NCI-H1417 (cell line): ENCODE data around the gene DCC.
A peak's percentile ranks its signal among the peaks of the same experiment; 100 is the strongest.

Source experiments
- DNase-seq, 3 experiments: peaks; one replicate each; lab custom pipeline; 2025; lab: John Stamatoyannopoulos, UW

The DCC gene, protein sequence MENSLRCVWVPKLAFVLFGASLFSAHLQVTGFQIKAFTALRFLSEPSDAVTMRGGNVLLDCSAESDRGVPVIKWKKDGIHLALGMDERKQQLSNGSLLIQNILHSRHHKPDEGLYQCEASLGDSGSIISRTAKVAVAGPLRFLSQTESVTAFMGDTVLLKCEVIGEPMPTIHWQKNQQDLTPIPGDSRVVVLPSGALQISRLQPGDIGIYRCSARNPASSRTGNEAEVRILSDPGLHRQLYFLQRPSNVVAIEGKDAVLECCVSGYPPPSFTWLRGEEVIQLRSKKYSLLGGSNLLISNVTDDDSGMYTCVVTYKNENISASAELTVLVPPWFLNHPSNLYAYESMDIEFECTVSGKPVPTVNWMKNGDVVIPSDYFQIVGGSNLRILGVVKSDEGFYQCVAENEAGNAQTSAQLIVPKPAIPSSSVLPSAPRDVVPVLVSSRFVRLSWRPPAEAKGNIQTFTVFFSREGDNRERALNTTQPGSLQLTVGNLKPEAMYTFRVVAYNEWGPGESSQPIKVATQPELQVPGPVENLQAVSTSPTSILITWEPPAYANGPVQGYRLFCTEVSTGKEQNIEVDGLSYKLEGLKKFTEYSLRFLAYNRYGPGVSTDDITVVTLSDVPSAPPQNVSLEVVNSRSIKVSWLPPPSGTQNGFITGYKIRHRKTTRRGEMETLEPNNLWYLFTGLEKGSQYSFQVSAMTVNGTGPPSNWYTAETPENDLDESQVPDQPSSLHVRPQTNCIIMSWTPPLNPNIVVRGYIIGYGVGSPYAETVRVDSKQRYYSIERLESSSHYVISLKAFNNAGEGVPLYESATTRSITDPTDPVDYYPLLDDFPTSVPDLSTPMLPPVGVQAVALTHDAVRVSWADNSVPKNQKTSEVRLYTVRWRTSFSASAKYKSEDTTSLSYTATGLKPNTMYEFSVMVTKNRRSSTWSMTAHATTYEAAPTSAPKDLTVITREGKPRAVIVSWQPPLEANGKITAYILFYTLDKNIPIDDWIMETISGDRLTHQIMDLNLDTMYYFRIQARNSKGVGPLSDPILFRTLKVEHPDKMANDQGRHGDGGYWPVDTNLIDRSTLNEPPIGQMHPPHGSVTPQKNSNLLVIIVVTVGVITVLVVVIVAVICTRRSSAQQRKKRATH (N-terminal part only)

DNA sequence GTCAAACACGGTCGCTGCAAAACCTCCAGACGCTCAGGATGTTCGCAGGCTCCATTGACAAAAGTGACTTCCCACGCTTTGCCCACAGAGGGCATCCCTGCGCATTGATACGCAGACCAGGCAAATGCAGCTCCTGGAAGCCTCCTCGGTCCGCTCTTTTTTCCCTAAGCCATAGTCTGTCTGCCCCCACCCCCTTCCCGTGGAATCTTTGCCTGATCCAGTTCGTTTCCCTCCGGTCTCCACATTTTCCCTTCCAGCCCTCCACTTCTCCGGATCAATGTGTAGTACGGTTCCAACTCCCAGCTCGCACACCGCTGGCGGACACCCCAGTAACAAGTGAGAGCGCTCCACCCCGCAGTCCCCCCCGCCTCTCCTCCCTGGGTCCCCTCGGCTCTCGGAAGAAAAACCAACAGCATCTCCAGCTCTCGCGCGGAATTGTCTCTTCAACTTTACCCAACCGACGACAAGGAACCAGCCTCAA, at the start of gene DCC:
Gene DCC, plus strand, starts transcription at position 307 of the 481 bp plus-strand sequence. CDS start 591 bp downstream, outside the sequence.
- DNase-seq, result peak; percentile 37 to 97 (median 89)

DNA sequence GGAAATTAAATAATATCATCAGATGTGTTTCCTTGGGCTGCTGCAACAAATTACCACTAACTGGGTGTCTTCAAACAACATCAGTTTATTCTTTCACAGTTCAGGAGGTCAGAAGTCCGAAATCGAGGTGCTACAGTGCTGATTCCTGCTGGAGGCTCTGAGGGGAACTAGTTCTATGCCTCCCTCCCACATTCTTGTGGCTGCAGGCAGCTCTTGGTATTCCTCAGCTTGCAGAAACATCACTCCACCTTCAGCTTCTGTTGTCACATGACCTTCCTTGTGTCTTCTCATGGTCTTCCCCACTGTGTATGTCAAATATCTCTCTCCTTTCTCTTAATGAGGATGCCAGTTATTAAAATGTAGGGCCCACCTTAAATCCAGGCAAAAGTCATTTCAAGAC, 29.3 kb upstream of the DCC start:
- DNase-seq, result no peak

DNA sequence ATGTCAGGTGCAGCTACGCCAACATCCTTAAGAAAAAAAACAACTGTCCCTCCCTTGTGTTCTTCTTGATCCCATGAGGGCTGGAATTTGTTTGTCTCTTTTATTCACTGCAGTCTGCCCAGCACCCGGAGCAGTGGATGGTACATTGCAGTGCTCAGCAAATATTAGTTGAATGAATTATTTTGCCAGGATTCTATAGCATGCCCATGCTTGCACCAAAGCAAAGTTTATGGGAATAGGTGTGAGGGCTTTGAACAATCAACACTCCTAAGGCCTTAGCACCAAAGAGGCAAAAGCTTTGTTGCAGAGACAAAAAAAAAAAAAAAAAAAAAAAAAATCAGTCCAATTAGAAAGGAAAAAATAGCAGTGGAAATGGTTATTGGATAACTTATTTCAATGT, 28.7 kb upstream of the DCC start:
- peak in 1 of 3 experiments; percentile 27 for DNase-seq

DNA sequence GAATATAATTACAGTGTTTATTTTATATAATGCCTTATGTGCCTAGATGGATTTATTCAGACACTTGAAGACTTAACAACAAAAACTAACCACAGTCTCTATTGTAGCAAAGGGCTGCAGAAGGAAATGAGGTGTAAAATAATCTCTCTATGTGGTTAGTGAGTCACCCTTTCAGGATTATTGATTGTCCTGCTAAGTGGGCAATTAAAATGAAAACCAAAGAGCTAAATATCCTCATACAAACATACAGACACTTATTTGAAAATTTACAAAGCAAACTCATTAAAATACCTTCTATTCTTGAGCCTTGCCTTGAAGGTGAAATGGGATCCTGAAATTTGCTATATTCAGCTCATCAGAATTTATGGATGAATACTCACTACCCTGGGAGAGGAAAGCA, 27.7 kb upstream of the DCC start:
- peak; percentile 81 to 100 (median 90) for DNase-seq

DNA sequence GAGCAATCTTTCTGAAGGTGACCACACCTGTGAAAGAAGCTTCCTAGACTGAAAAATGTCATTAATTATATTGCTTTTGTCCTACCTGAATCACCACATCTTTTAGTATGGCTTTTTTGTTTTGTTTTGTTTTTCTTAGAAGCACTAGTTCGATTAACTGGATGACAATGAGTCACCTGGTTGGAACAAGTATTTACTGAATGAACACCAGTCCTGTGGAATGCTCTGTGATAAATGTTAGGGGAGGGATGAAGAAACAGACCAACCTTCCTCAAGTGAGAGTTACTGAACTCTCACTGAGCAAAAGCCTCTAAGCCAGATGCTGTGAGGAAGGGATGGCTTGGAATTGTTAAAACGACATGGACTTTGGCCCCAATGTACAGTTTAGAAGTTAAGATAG, 26.8 kb upstream of the DCC start:
- no peak for DNase-seq

DNA sequence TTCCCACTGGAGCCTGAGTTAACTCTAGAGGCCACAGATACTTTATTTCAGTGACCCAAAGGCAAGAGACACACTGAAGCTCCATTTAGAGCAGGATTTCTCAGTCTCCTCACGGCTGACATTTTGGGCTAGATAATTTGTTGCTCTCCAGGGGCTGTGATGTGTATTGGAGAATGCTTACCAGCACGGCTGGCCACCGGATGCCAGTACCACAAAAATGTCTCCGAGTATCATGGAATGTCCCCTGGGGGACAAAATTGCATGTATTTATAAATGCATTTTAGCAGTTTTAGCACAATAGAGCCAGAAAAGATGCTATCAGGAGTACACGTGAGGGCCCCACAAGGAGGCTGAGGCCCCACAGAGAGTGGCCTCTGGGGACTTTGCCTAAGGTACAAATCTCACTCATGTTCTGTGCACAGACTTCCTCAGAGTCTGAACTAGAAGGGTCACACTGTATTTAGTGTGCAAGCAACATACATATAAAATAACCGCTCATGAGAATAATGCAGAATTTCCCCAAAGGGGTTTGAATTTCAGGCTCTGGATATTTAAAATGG, 20.5 kb upstream of the DCC start:
- no peak for DNase-seq

DNA sequence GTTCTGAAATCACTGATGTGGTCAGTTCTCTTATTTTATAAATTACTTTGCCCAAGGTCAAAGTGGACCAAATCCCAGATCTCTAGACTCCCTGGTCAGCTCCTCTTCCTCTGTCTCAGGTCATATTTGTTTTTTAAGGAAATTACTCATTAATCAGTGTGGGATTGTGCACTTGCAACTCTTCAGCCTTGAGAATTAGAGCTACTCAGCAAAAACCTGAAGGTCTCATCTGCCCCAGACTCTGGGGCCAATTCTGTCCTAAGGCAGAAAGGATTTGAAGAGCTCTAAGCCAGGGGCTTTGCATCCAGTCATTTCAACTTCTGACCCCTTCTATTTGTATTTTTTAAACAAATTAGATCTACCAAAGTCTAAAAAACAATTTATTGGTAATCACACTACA, 17.7 kb upstream of the DCC start:
- no peak for DNase-seq

DNA sequence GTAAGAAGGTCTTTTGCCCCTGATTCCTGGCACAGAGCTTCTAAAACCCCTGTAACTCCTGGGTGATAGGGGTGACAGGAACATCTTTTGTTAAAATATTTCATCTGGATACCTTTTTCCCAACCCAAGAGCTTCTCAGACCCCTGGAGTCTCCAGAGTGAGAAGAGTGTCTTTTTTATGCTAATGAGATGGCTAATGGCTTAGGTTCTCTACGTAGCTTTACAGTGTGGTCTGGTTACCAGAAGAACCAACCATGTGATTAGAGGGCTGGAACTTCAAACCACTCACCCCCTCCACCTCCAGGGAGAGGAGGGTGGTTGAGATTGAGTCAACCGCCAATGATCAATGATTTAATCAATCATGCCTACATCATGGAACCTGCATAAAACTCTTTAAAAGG, 16.2 kb upstream of the DCC start:
- no peak for DNase-seq

DNA sequence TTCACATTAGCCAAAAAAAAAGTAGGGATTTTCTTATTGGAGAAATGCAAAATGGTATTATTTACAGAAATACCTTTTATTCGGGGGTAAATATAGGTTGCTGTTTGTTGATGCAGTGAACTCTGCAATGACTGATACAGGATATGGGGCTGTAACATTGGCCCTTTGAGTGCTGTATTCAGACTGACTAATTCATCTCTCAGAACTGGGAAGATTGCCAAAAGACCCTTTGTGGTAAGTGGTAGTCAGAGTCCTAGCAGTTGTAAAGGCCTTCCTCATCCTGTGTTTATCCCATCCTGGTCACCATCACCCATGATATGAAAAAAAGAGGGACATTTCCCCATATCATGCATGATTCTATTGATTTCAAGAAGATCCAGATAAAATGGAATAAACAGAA, 14.0 kb upstream of the DCC start:
- DNase-seq, result peak in 2 of 3 experiments; percentile 45 to 90

DNA sequence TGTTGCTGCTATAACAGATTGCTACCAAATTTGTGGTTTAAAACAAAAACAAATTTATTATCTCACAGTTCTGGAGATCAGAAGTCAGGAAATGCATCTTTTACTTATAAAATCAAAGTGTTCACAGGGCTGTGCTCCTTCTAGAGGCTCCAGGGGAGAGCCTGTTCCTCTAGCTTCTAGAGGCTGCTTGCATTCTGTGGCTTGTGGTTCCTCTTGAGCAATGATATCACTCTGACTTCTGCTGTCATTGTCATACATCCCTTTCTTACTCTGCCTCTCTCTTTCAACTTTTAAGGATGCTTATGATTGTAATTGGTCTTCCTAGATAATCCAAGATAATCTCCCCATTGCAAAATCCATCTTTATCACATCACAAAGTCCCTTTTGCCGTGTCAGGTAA, 6.1 kb upstream of the DCC start:
- no peak for DNase-seq

DNA sequence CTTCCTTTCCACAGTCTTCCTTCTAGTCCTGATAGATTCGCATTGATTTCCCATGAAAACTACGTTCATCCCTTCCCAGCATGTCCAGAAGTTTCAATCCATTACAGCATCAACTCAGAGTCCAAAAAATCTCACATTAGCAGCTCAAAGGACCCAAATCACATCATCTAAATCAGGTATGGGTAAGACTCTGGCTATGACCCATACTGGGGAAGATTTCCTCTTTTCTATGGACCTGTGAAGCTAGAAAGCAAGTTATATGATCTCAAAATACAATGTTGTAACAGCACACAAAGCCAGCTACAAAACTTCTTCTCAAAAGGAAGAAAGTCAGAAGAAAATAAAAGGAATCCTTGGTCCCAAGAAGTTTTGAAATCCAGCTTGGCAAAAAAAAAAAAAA, 5.7 kb upstream of the DCC start:
- DNase-seq, result no peak

DNA sequence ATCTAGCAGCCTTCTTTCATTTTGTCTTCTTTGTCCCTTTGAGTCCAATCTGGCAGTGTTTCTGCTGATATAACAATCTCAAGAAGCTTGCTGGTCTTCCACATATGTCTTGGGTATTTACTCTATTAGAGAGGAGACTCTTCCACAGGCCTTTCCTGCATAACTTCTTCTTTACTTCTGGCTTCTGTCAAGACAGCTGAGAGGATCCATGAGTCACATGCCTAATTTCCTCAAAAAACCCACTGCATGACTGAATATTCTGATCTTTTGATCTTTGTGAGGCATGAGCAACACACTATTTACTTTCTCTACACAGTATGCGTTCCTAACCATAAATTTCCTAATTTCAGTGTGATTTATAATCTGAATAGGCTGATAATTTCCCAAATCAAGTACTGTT, 5.1 kb upstream of the DCC start:
- DNase-seq, result no peak

DNA sequence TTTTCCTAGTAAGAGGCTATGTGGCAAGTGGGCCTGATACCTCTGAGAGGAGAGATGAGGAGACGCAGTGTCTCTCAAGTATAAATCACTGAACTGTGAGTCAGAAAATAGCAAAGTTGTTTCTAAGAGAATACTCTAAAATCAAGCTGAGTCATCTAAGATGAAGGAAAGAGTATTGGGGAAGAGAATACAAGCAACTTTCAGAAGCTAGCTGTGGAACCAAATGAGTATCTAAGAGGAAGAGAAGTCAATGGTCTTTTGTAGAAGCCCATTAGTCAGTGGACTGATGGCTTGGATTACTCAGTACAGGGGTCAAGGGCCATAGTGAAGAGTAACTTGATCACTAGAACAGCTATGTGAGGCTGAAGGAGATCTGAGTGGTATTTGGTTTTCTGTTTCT, 2.7 kb upstream of the DCC start:
- DNase-seq, result no peak

DNA sequence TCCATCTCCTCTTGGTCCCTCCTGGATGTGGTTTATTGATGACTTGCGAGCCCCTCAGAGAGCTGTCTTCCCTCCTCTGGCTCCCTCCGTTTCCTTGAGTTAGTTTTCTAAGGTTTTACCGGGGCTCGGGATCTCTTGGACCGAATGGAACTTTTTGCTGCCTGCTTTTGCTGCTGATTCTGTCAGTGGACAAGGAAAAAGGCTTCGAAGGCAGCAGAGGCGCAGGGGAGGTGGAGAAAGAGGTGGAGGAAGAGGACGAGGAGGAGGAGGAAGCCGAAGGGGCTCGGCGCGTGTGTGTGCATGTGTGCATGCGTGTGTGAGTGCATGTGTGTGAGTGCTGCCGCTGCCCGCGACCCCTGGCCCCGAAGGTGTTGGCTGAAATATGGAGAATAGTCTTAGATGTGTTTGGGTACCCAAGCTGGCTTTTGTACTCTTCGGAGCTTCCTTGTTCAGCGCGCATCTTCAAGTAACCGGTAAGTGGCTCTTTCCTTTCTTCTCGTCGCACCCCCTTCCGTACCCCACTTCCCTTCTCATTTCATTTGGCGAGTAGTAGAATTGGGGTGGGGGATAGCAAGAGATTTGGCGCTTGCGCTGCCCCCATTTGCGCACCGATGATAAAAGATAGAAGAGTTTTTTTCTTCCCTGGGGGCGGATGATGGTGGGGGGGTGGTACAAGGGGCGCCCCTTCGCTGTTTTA, 557 bp downstream of the DCC start:
- peak in 1 of 3 experiments; percentile 81 for DNase-seq

DNA sequence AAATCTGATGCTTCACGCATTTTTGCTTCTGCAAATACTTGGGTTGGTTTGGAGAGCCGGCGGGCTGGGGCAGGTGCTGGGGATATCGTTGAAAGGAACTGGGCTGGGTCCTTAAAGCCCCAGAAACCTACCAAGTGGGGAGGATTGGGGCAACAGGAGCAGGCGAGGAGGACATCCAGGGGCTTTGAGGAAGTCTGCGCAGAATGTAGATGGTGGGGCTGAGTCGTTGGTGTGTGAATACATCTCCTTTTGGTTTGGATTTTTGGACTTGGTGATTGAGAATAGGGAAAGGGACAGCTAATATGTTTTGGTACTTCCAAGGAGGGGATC, 1.1 kb downstream of the DCC start:
- DNase-seq, result peak in 2 of 3 experiments; percentile 48 to 68

DNA sequence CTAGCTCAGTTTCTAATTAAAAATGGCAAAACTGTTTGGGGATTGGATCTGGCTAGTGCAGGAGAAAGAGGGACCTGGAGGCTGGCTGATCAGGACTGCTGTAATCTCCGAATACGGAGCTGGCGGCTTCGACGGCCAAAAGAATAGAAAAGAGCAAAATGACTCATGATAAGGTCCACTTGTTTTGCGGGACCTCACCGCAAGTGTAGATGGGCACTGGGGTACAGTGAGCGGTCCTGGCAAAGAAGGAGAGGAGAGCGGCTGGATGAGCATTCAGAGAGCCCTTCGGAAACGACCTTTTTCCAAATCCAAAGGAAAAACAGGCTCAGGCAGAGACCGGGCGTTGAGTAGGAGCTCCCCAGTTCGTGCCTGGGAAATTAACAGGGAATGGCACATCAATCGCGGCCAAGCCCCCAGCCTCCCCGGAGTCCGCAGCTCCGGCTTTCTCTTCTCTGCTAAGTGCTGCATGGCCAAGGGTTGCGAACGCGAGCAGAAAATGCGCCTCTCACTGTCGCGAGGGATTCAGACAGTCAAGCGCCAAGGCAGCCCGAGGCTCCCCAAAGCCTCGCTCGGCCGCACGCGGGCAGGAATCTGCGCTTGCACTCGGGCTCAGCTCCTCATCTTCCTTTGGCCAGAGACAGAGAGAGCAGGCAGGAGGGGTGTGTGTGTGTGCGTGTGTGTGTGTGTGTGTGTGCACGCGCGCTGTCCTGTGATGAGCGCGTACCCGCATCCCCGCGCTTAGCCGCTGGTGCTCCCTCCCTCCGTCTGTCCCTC, 1.8 kb downstream of the DCC start:
- DNase-seq, result peak; percentile 3 to 85 (median 76)

DNA sequence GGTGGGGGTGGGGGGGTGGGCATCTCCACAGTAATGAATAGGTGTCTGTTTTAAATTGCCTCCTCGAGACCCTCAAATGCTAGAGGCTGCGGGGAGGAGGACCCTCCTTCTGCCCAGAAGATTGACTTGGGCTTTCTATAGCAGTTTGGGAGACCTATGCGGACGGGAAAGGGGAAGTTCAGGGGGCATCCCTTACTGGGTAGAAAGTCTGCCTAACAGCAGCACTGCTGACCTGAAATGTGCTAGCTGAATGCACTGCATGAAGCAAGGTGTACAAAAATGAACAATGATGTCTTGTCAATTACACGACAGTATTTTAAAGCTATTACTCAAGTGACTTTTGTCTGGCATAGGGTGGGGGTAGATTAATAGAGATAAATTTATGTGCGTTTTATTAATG, 2.5 kb downstream of the DCC start:
- DNase-seq, result peak in 1 of 3 experiments; percentile 64

DNA sequence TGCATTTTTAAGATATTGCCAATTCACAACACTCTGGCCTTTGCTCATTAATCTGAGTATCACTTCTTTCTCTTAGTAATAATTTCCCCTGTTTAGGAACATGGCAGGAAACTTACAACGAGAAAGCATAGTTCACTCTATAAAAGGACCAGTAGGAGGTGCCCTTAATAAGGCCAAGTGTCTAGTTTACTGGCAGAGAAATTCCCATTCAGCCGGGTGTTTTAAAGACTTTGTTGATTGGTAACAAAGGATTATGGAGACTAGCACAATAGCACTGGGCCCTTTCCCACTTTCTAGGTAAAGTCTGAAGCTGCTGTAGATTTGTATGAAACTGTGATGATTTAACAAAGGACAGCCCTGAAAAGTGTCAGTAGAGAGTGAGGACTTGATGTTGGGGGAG, 3.1 kb downstream of the DCC start:
- peak in 2 of 3 experiments; percentile 8 to 69 for DNase-seq

DNA sequence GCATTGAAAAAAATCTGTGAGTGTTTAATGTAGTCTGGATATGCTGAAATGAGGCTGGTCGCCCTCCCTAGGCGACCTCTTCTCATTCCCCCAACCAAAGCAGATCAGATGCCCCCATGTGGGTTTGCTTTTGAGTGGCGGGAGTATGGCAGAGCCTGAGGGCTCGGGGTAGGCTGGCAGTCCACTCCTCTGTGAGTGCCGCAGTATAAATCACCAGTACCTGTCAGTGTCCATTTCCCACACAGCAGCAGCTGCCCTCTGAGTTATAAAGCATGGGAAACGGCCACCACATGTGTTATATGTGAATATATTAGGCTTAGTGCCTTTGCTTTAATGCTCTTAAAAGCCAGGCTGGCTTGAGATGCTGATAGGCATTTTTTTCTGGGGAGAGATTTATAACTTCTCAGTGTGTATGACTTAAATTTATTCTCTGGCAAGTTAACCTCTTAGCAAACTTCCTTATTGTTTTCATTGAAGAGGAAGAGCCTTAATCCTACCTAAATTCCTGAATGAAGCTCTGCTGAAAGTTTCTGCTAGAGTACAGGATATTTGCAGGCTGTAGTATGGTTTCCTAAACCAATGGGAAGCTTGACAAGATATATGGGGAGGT, 3.8 kb downstream of the DCC start:
- DNase-seq, result peak in 2 of 3 experiments; percentile 60 to 87

DNA sequence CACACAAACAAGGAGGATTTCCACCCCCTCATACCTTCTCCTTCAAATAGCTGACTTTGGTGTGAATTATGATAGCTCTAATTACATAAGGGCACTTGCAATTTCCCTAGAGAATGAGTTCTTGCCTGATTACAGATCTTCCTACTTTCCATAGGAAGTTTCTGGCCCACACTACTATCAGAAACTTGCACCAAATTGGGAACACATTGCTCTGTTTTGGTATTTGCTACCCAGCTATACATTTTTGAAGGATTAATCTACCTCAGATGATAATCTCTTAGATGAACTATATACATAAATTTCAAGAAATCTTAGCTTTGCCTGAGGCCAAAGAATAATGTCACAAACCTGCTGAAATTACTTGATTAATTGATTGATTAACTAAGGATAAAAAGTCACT, 4.9 kb downstream of the DCC start:
- DNase-seq, result no peak
